ENCODE measurements around the gene C1QTNF8.
"Not testable (repeated sequence)": the region's sequence is repeated elsewhere in the genome, so short reads cannot be mapped to it uniquely, and the experiment has no call there.

C1QTNF8 gene

DNA sequence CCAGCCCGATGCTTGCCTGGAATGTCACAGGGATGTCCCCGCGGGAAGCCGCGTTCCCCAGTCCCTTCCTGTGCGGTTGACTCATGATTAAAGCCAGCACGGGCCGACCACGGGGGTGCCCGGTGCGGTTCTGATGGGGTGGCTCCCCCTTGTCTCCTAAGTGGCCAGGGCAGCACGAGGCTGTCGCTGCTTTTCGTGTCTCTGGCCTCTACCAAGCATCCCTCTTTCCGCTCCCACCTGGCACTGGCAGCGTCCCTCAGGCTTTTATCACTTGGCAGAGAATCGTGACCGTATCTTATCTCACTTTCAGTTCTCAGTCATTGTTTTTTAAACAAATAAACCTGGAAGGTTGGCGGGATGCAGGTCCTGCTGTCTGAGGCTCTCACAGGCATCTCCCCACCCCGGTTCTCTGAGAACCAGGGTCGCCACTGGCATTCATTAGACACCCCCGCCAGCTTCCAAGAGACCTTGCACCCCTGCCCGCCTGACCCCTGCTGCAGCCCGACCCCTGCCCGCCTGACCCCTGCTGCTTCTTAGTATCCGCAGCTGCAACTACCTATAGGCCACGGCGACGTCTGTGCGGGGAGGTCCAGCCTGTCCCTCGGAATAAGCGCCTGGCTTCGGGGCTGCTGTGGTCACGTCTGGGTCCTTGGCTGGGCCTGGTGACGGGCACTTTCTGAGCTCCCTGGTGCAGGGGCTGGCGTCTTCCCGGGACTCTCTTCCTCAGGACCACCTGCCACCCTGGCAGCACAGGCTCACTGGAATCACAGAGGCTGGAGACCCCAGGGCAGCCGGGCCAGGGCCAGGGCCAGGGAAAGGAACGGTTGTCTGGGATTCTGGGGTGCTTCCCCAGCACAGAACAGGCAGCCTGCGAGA is 7.5 kb downstream of the C1QTNF8 start:
- TF ChIP-seq POLR2AphosphoS5 (IDR thresholded peaks at IDR 0.05; ENCODE audit: low read depth, low read length): no peak
- no peak for TF ChIP-seq POLR2A (IDR thresholded peaks at IDR 0.05; ENCODE audit: low read depth, low read length)
- no peak for TF ChIP-seq TAF1 (IDR thresholded peaks at IDR 0.05; ENCODE audit: borderline replicate concordance, low read depth, low read length)
- FAIRE-seq: no peak

DNA sequence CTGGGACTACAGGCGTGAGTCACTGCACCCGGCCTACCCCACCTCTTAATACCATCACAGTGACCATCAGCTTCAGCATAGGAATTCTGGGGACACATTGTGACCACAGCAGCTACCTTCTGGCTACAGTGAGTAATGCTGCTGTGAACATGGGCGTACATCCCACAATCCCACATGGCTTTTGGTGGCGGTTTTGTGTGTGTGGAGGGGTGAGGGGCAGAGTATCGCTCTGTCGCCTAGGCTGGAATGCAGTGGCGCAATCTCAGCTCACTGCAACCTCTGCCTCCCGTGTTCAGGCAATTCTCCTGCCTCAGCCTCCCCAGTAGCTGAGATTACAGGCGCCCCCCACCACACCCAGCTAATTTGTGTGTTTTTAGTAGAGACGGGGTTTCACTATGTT is 9.6 kb downstream of the C1QTNF8 start:
- not testable (repeated sequence) for DNase-seq (ENCODE audit: insufficient read length); FAIRE-seq

More for the DNA sequence above, 7.5 kb downstream of the C1QTNF8 start:
- DNase-seq (ENCODE audit: insufficient read length): no peak

GRCh38 chr16:1084971-1085370 is 11.1 kb downstream of the C1QTNF8 start:
- no peak for FAIRE-seq
- TF ChIP-seq POLR2AphosphoS5 (IDR thresholded peaks at IDR 0.05; ENCODE audit: low read depth, low read length) (no peak), POLR2A (IDR thresholded peaks at IDR 0.05; ENCODE audit: low read depth, low read length) (no peak), TAF1 (IDR thresholded peaks at IDR 0.05; ENCODE audit: borderline replicate concordance, low read depth, low read length) (no peak)
- DNase-seq (ENCODE audit: insufficient read length): no peak

- TF ChIP-seq POLR2AphosphoS5 (IDR thresholded peaks at IDR 0.05; ENCODE audit: low read depth, low read length): no peak
- TF ChIP-seq POLR2A (IDR thresholded peaks at IDR 0.05; ENCODE audit: low read depth, low read length): no peak
- TF ChIP-seq TAF1 (IDR thresholded peaks at IDR 0.05; ENCODE audit: borderline replicate concordance, low read depth, low read length): no peak
- no peak for FAIRE-seq
- no peak for DNase-seq (ENCODE audit: insufficient read length)
Observed at GRCh38 chr16:1082952-1083675, 12.9 kb downstream of the C1QTNF8 start.

DNA sequence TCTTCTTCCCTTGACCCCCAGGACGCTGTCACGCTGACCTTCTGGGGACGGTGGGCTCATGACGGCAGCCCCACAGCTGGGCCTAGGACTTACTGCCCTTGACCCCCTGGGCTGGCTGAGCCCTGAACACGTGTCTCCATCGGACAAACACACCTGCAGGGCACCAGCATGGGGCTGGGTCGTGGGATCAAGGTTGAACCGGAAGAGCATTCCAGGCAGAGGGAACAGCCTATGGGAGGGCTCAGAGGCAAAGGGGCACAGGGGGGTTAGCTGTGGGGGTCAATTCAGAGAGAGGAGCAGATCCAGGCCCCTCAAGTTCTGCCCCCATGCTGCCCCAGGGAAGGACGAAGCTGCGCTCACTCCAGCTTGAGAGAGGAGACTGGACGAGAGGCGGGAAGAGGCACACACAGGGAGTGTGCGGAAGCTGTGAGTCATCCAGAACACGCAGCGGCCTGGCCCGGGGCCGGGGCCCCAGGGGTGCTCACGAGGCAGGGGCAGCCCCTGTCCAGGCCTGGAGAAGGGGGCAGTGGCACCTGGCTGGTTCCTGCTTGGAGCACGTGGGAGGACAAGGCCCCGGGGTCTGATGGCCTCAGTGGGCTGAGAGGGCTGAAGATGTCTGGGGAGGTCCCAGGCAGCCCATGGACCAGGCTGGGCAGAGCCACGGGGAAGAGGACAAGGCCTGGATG is 13.6 kb downstream of the C1QTNF8 start:
- FAIRE-seq: no peak
- TF ChIP-seq POLR2AphosphoS5 (IDR thresholded peaks at IDR 0.05; ENCODE audit: low read depth, low read length): no peak
- no peak for TF ChIP-seq POLR2A (IDR thresholded peaks at IDR 0.05; ENCODE audit: low read depth, low read length)
- DNase-seq (ENCODE audit: insufficient read length): no peak

DNA sequence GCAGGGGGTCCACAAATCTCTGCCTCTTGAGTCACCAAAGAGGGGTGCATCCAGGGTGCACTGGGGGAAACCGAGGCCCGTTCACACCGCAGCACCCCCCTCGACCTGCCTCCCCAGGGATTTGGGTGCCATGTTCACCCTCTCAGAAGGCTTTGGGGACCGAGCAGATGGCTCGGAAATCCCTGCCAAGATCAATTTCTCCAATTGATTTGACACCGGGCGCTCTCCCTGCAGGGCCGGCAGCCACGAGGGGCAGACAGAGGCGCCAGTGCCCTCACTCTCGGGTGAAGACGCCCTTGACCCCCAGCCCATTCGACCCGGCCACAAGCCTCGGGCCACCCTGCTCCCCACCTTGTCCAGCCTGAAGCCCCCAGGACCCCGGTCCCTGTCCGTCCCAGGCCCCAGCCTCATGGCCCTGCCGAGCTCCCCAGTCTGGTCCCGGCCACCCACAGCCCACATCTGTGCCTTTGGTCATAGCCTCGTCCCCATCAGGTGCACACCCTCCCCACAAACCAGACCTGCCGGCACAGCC is 14.2 kb downstream of the C1QTNF8 start:
- FAIRE-seq (no peak), DNase-seq (ENCODE audit: insufficient read length) (no peak)
- no peak for TF ChIP-seq POLR2AphosphoS5 (IDR thresholded peaks at IDR 0.05; ENCODE audit: low read depth, low read length)
- TF ChIP-seq POLR2A (IDR thresholded peaks at IDR 0.05; ENCODE audit: low read depth, low read length): no peak
- TF ChIP-seq TAF1 (IDR thresholded peaks at IDR 0.05; ENCODE audit: borderline replicate concordance, low read depth, low read length): no peak

GRCh38 chr16:1080801-1081733 is 15.0 kb downstream of the C1QTNF8 start:
- TF ChIP-seq TAF1 (IDR thresholded peaks at IDR 0.05; ENCODE audit: borderline replicate concordance, low read depth, low read length) (no peak), POLR2AphosphoS5 (IDR thresholded peaks at IDR 0.05; ENCODE audit: low read depth, low read length) (no peak), POLR2A (IDR thresholded peaks at IDR 0.05; ENCODE audit: low read depth, low read length) (no peak)
- FAIRE-seq: no peak
- no peak for DNase-seq (ENCODE audit: insufficient read length)

DNA sequence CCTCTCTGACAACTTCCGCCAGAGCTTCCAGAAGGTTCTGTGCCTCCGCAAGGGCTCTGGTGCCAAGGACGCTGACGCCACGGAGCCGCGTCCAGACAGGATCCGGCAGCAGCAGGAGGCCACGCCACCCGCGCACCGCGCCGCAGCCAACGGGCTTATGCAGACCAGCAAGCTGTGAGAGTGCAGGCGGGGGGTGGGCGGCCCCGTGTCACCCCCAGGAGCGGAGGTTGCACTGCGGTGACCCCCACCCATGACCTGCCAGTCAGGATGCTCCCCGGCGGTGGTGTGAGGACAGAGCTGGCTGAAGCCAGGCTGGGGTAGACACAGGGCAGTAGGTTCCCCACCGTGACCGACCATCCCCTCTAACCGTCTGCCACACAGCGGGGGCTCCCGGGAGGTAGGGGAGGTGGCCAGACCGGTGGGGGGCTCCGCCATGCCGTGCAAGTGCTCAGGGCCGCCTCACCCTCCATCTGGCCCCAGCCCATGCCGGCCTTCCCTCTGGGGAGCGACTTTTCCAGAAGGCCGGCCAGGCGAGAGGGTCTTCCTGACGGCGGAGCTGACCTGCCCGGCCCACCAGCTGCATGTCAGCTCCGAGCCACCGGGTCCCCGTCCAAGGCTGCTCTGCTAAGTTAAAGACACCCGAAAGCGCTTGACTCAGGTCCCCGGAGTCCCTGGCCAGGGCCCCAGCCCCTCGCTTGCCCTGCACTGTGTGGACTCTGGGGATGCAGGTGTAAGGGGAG is 16.1 kb downstream of the C1QTNF8 start:
- DNase-seq (ENCODE audit: insufficient read length): no peak
- no peak for FAIRE-seq
- TF ChIP-seq POLR2AphosphoS5 (IDR thresholded peaks at IDR 0.05; ENCODE audit: low read depth, low read length) (no peak), TAF1 (IDR thresholded peaks at IDR 0.05; ENCODE audit: borderline replicate concordance, low read depth, low read length) (no peak), POLR2A (IDR thresholded peaks at IDR 0.05; ENCODE audit: low read depth, low read length) (no peak)

GRCh38 chr16:1079341-1079740 is 16.7 kb downstream of the C1QTNF8 start:
- no peak for FAIRE-seq
- TF ChIP-seq TAF1 (IDR thresholded peaks at IDR 0.05; ENCODE audit: borderline replicate concordance, low read depth, low read length) (no peak), POLR2AphosphoS5 (IDR thresholded peaks at IDR 0.05; ENCODE audit: low read depth, low read length) (no peak)
- DNase-seq (ENCODE audit: insufficient read length): no peak

DNA sequence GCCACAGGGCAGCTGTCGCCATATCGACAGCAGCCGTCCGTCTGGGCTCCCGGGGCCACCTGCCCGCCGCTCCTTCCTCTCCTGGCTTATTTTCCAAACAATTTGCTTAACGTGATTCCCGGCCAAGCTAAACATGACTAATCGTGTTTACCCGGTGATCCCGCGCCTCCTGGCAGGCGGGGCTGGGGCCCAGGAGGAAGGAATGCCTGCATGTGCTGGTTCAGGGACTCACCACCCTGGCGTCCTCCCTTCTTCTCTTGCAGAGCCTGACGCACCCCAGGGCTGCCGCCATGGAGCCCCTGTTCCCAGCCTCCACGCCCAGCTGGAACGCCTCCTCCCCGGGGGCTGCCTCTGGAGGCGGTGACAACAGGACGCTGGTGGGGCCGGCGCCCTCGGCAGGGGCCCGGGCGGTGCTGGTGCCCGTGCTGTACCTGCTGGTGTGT is 17.4 kb downstream of the C1QTNF8 start:
- no peak for FAIRE-seq
- no peak for DNase-seq (ENCODE audit: insufficient read length)
- no peak for TF ChIP-seq POLR2A (IDR thresholded peaks at IDR 0.05; ENCODE audit: low read depth, low read length)
- no peak for TF ChIP-seq POLR2AphosphoS5 (IDR thresholded peaks at IDR 0.05; ENCODE audit: low read depth, low read length)
- TF ChIP-seq TAF1 (IDR thresholded peaks at IDR 0.05; ENCODE audit: borderline replicate concordance, low read depth, low read length): no peak

Measured in GM12892 (cell line).